CD14-positive monocyte (primary cell): ENCODE results near the gene PAPPA. TPM values are rescaled to one million over a fixed set of nuclear protein-coding genes. Genes with fewer than 3 reads are reported as not detected.

Experiments
- DNase-seq, 3 donors: peaks; one replicate each; pipeline ENCODE4 v3.0.0-alpha.2; 2011 to 2022
- H2AFZ ChIP-seq: 2 replicates; pipeline ENCODE4 v1.6.0; 2012; ENCODE audit warnings: mild to moderate bottlenecking, low read depth, low read length, inconsistent platforms; ENCODE audit not compliant: insufficient read depth, poor library complexity, severe bottlenecking
- H3K27ac ChIP-seq, 2 donors: 1 replicate in 1 of 2; 2 replicates in 1 of 2; pipeline ENCODE4 v1.5.1; 2012 to 2013; ENCODE audit warnings: low read length in 2 of 2, control low read depth in 1 of 2, inconsistent platforms in 1 of 2, low read depth in 1 of 2, mild to moderate bottlenecking in 1 of 2
- H3K27me3 ChIP-seq, 2 donors: one replicate each; pipeline versions ENCODE4 v1.6.0 to v1.6.1; 2011 to 2013; ENCODE audit warnings: low read length in 2 of 2; ENCODE audit not compliant: control insufficient read depth in 2 of 2, insufficient read depth in 2 of 2
- H3K36me3 ChIP-seq, 2 donors: replicated peaks in 1 of 2; 1 replicate in 1 of 2; 2 replicates in 1 of 2; pipeline versions ENCODE4 v1.5.1 to v1.6.1; 2012 to 2013; ENCODE audit warnings: low read length in 2 of 2, control low read depth in 1 of 2, inconsistent platforms in 1 of 2, mild to moderate bottlenecking in 1 of 2; ENCODE audit not compliant: insufficient read depth in 2 of 2, control insufficient read depth in 1 of 2
- H3K4me1 ChIP-seq, 2 donors: 1 replicate in 1 of 2; 2 replicates in 1 of 2; pipeline versions ENCODE4 v1.5.1 to v1.6.1; 2012 to 2013; ENCODE audit warnings: low read length in 2 of 2, control low read depth in 1 of 2, inconsistent platforms in 1 of 2, mild to moderate bottlenecking in 1 of 2, moderate library complexity in 1 of 2; ENCODE audit not compliant: insufficient read depth in 2 of 2, control insufficient read depth in 1 of 2
- H3K4me2 ChIP-seq: replicated peaks from 2 replicates; pipeline ENCODE3; 2012; ENCODE audit warnings: low read length, moderate library complexity, mild to moderate bottlenecking; ENCODE audit not compliant: poor library complexity, severe bottlenecking; ENCODE audit errors: extremely low read depth
- H3K4me3 ChIP-seq, 3 experiments: fragments of 200-600 bp in 1 of 3; sonication (generic) in 1 of 3; replicated peaks in 1 of 3; 1 replicate in 2 of 3; 2 replicates in 1 of 3; pipeline ENCODE4 v1.5.1; 2011 to 2013; ENCODE audit warnings: low read length in 3 of 3, mild to moderate bottlenecking in 3 of 3, control low read depth in 2 of 3, low read depth in 2 of 3, inconsistent platforms in 1 of 3, moderate library complexity in 1 of 3
- H3K79me2 ChIP-seq: 2 replicates; pipeline ENCODE4 v1.6.0; 2012; ENCODE audit warnings: mild to moderate bottlenecking, control low read depth, inconsistent platforms, low read length, moderate library complexity; ENCODE audit not compliant: insufficient read depth
- H3K9ac ChIP-seq: 2 replicates; pipeline ENCODE4 v1.6.0; 2017; ENCODE audit warnings: low read length, mild to moderate bottlenecking; ENCODE audit not compliant: insufficient read depth, poor library complexity, severe bottlenecking
- H3K9me3 ChIP-seq, 2 donors: replicated peaks in 1 of 2; 1 replicate in 1 of 2; 2 replicates in 1 of 2; pipeline versions ENCODE4 v1.5.1 to v1.6.1; 2012 to 2013; ENCODE audit warnings: low read length in 2 of 2, control low read depth in 1 of 2; ENCODE audit not compliant: control insufficient read depth in 1 of 2, insufficient read depth in 1 of 2
- H4K20me1 ChIP-seq: 2 replicates; pipeline ENCODE4 v1.6.0; 2012; ENCODE audit warnings: mild to moderate bottlenecking, low read length, control low read depth, moderate library complexity; ENCODE audit not compliant: insufficient read depth
- H3K27ac Mint-ChIP-seq, 7 donors: one replicate each; pipeline ENCODE4 v1.8.0; 2020; ENCODE audit warnings: mild to moderate bottlenecking in 7 of 7, mixed read lengths in 7 of 7, moderate library complexity in 6 of 7, inconsistent platforms in 2 of 7
- H3K27me3 Mint-ChIP-seq, 3 donors: one replicate each; pipeline ENCODE4 v1.8.0; 2021 to 2022; ENCODE audit warnings: low read depth in 3 of 3, mild to moderate bottlenecking in 3 of 3, mixed read lengths in 3 of 3, moderate library complexity in 3 of 3, inconsistent platforms in 1 of 3
- H3K36me3 Mint-ChIP-seq, 2 donors: one replicate each; pipeline ENCODE4 v1.8.0; 2020; ENCODE audit warnings: mixed read lengths in 2 of 2, inconsistent platforms in 1 of 2, mild to moderate bottlenecking in 1 of 2
- H3K4me1 Mint-ChIP-seq: one replicate; pipeline ENCODE4 v1.8.0; 2020; ENCODE audit warnings: mild to moderate bottlenecking, mixed read lengths
- H3K4me3 Mint-ChIP-seq, 2 donors: one replicate each; pipeline ENCODE4 v1.8.0; 2020; ENCODE audit warnings: mild to moderate bottlenecking in 2 of 2, mixed read lengths in 2 of 2, moderate library complexity in 1 of 2
- H3K9me3 Mint-ChIP-seq, 7 donors: one replicate each; pipeline ENCODE4 v1.8.0; 2020 to 2022; ENCODE audit warnings: mixed read lengths in 7 of 7, mild to moderate bottlenecking in 6 of 7, moderate library complexity in 6 of 7, inconsistent platforms in 2 of 7
- WGBS: methylation state at CpG from one replicate; pipeline ENCODE4 v1.1.5; 2013; ENCODE audit warnings: missing lambda C conversion rate; ENCODE audit not compliant: insufficient coverage; 5-methylcytosine and 5-hydroxymethylcytosine counted together
- intact Hi-C, 2 donors: fragments of 100-400 bp; cut with micrococcal nuclease; formaldehyde crosslinking; loops; one replicate each; pipeline versions ENCODE4 v1.15.0 to v1.15.1; 2023
- polyA plus RNA-seq, 3 donors: library from polyadenylated mRNA; depleted of rRNA in 1 of 3; unstranded in 2 of 3; stranded (reverse) in 1 of 3; fragments of 300-500 nt in 2 of 3; fragments of >200 nt in 1 of 3; fragmentation: Illumina TruSeq in 2 of 3; gene quantifications; 1 replicate in 2 of 3; 2 replicates in 1 of 3; pipeline ENCODE4 v1.2.3, GENCODE V29; 2012 to 2021
- TF ChIP-seq, protein P1 (sequence below): fragments of 200-600 bp; IDR thresholded peaks from one replicate; pipeline ENCODE4 v1.8.0; 2022; ENCODE audit warnings: antibody characterized with exemption, mild to moderate bottlenecking

The PAPPA gene
- polyA plus RNA-seq, 3 donors = not detected

- Histone ChIP-seq H3K27ac (no peak overlapping the region), H4K20me1 (no peaks in the 10 kb centered on the region), H3K4me1 (no peaks in the 10 kb centered on the region), H3K4me3 (no peak overlapping the region), H3K9me3 (peaks cover 0 to 11% of the 10 kb centered on the region in 2 donors), H3K36me3 (no peaks in the 10 kb centered on the region), H2AFZ (no peak overlapping the region), H3K27me3 (no peaks in the 10 kb centered on the region), H3K4me2 (no peak overlapping the region), H3K79me2 (no peaks in the 10 kb centered on the region), H3K9ac (no peak overlapping the region)
- Mint-ChIP-seq H3K4me1 (no peaks in the 10 kb centered on the region), H3K36me3 (no peaks in the 10 kb centered on the region), H3K27ac (no peak overlapping the region), H3K9me3 (peaks cover 0 to 3% (median 2%) of the 10 kb centered on the region in 7 donors), H3K4me3 (no peak overlapping the region), H3K27me3 (peaks cover 2 to 4% (median 3%) of the 10 kb centered on the region in 3 donors)
- no CpG with 5 or more reads among the region's 5 CpGs for WGBS
- TF ChIP-seq, protein P1, sequence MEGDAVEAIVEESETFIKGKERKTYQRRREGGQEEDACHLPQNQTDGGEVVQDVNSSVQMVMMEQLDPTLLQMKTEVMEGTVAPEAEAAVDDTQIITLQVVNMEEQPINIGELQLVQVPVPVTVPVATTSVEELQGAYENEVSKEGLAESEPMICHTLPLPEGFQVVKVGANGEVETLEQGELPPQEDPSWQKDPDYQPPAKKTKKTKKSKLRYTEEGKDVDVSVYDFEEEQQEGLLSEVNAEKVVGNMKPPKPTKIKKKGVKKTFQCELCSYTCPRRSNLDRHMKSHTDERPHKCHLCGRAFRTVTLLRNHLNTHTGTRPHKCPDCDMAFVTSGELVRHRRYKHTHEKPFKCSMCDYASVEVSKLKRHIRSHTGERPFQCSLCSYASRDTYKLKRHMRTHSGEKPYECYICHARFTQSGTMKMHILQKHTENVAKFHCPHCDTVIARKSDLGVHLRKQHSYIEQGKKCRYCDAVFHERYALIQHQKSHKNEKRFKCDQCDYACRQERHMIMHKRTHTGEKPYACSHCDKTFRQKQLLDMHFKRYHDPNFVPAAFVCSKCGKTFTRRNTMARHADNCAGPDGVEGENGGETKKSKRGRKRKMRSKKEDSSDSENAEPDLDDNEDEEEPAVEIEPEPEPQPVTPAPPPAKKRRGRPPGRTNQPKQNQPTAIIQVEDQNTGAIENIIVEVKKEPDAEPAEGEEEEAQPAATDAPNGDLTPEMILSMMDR = no peak
- intact Hi-C loops = no loop called here
- DNase-seq = no peak
Observed at GRCh38 chr9:116182876-116183275, 29.3 kb downstream of the PAPPA start.

DNA sequence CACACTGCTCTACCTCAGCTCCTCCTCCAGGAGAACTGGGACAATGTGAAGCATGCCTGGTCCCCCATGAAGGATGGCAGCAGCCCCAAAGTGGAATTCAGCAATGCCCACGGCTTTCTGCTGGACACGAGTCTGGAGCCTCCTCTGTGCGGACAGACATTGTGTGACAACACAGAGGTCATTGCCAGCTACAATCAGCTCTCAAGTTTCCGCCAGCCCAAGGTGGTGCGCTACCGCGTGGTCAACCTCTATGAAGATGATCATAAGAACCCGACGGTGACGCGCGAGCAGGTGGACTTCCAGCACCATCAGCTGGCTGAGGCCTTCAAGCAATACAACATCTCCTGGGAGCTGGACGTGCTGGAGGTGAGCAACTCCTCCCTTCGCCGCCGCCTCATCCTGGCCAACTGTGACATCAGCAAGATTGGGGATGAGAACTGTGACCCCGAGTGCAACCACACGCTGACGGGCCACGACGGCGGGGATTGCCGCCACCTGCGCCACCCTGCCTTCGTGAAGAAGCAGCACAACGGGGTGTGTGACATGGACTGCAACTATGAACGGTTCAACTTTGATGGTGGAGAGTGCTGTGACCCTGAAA lies 34.1 kb downstream of the PAPPA start:
- DNase-seq = no peak
- H3K27me3 ChIP-seq = no peaks in the 10 kb centered on the region
- no peak overlapping the region for H3K4me3 ChIP-seq
- no peak overlapping the region for H3K9ac ChIP-seq
- H2AFZ ChIP-seq = no peak overlapping the region
- no peak overlapping the region for H3K27ac ChIP-seq
- TF ChIP-seq, protein P1 = no peak
- H3K4me2 ChIP-seq = no peak overlapping the region
- no peaks in the 10 kb centered on the region for H4K20me1 ChIP-seq
- H3K9me3 ChIP-seq = peaks cover 0 to 12% of the 10 kb centered on the region in 2 donors
- Mint-ChIP-seq H3K4me1 (no peaks in the 10 kb centered on the region), H3K9me3 (peaks cover 0 to 4% (median 2%) of the 10 kb centered on the region in 7 donors), H3K36me3 (no peaks in the 10 kb centered on the region), H3K27ac (no peak overlapping the region), H3K27me3 (peaks cover 0 to 6% (median 2%) of the 10 kb centered on the region in 3 donors), H3K4me3 (no peak overlapping the region)
- intact Hi-C loops = no loop called here
- no peaks in the 10 kb centered on the region for H3K4me1 ChIP-seq
- WGBS = 92% methylated on average over 27 of the region's 27 CpGs
- no peaks in the 10 kb centered on the region for H3K36me3 ChIP-seq
- H3K79me2 ChIP-seq = no peaks in the 10 kb centered on the region
